OCI-LY1 (cell line): ENCODE data around the gene PROKR2.

Experiments used
- H2AFZ ChIP-seq: fragments of 200-600 bp; sonication (generic), shearing (Covaris generic); 2 replicates; pipeline ENCODE4 v1.6.0; 2014; ENCODE audit warnings: antibody characterized with exemption, mild to moderate bottlenecking, low read length
- H3F3A ChIP-seq: fragments of 200-600 bp; sonication (generic), shearing (Covaris generic); 2 replicates; pipeline ENCODE4 v1.6.0; 2014; ENCODE audit warnings: mild to moderate bottlenecking, antibody characterized with exemption, low read length, moderate library complexity; ENCODE audit not compliant: insufficient read depth
- H3K27ac ChIP-seq: fragments of 200-600 bp; sonication (generic); 2 replicates; pipeline ENCODE4 v1.5.1; 2014; ENCODE audit warnings: low read length, mixed run types, mild to moderate bottlenecking, low read depth; ENCODE audit not compliant: poor library complexity, severe bottlenecking
- H3K27me3 ChIP-seq: fragments of 200-600 bp; sonication (generic); 2 replicates; pipeline ENCODE4 v1.6.0; 2014; ENCODE audit warnings: antibody characterized with exemption, mild to moderate bottlenecking, low read length, moderate library complexity; ENCODE audit not compliant: insufficient read depth
- H3K36me3 ChIP-seq: fragments of 200-600 bp; sonication (generic); 2 replicates; pipeline ENCODE4 v1.6.1; 2014; ENCODE audit warnings: mild to moderate bottlenecking, antibody characterized with exemption, low read length, moderate library complexity, mixed read lengths; ENCODE audit not compliant: insufficient read depth
- H3K4me1 ChIP-seq: fragments of 200-600 bp; sonication (generic); 2 replicates; pipeline ENCODE4 v1.5.1; 2014; ENCODE audit warnings: mild to moderate bottlenecking, low read length, moderate library complexity; ENCODE audit not compliant: insufficient read depth, severe bottlenecking
- H3K4me2 ChIP-seq: fragments of 200-600 bp; sonication (generic), shearing (Covaris generic); 2 replicates; pipeline ENCODE4 v1.6.1; 2014; ENCODE audit warnings: low read length
- H3K4me3 ChIP-seq: fragments of 200-600 bp; sonication (generic); 2 replicates; pipeline ENCODE4 v1.5.1; 2014; ENCODE audit warnings: low read length, low read depth, mild to moderate bottlenecking, mixed read lengths; ENCODE audit not compliant: poor library complexity, severe bottlenecking
- H3K79me2 ChIP-seq: fragments of 200-600 bp; shearing (Covaris generic); 2 replicates; pipeline ENCODE4 v1.6.1; 2016; ENCODE audit warnings: mixed run types, low read length, mixed read lengths; ENCODE audit not compliant: insufficient read depth
- H3K9ac ChIP-seq: fragments of 200-600 bp; sonication (generic), shearing (Covaris generic); 2 replicates; pipeline ENCODE4 v1.6.1; 2014; ENCODE audit warnings: mild to moderate bottlenecking, low read length, mixed read lengths
- H3K9me2 ChIP-seq: fragments of 200-600 bp; sonication (generic), shearing (Covaris generic); 2 replicates; pipeline ENCODE4 v1.6.1; 2014; ENCODE audit warnings: low read depth, mild to moderate bottlenecking, low read length, mixed read lengths
- H3K9me3 ChIP-seq: fragments of 200-600 bp; shearing (Covaris generic); 2 replicates; pipeline ENCODE4 v1.6.1; 2014; ENCODE audit warnings: low read length, mixed read lengths
- H4K20me1 ChIP-seq: fragments of 200-600 bp; sonication (generic), shearing (Covaris generic); 2 replicates; pipeline ENCODE4 v1.6.0; 2016; ENCODE audit warnings: mild to moderate bottlenecking, low read length; ENCODE audit not compliant: insufficient read depth
- EZH2 ChIP-seq: fragments of 200-600 bp; sonication (generic), shearing (Covaris generic); IDR thresholded peaks from 2 replicates; pipeline ENCODE4 v1.8.0; 2017; ENCODE audit warnings: borderline replicate concordance, mixed run types, mild to moderate bottlenecking, antibody characterized with exemption, low read length, moderate library complexity, mixed read lengths
- TF ChIP-seq, protein P1 (sequence below): fragments of 200-600 bp; sonication (generic), shearing (Covaris generic); IDR thresholded peaks from 2 replicates; pipeline ENCODE4 v1.5.1; 2017; ENCODE audit warnings: mild to moderate bottlenecking, antibody characterized with exemption, low read length, moderate library complexity, mixed read lengths

Gene PROKR2

GRCh38 chr20:5349448-5349847 lies 32.7 kb upstream of the PROKR2 start:
- no peak overlapping the region for H3K4me2 ChIP-seq
- no peaks in the 10 kb centered on the region for H3K9me3 ChIP-seq
- H3K36me3 ChIP-seq: no peaks in the 10 kb centered on the region
- H2AFZ ChIP-seq: no peak overlapping the region
- no peaks in the 10 kb centered on the region for H3K79me2 ChIP-seq
- no peaks in the 10 kb centered on the region for H3K4me1 ChIP-seq
- no peaks in the 10 kb centered on the region for H3F3A ChIP-seq
- no peak overlapping the region for H3K9ac ChIP-seq
- H3K27me3 ChIP-seq: peaks cover 3% of the 10 kb centered on the region; the same call in 1 of the 2 replicates
- no peaks in the 10 kb centered on the region for H4K20me1 ChIP-seq
- no peaks in the 10 kb centered on the region for H3K9me2 ChIP-seq
- TF ChIP-seq EZH2: no peak
- TF ChIP-seq, protein P1, sequence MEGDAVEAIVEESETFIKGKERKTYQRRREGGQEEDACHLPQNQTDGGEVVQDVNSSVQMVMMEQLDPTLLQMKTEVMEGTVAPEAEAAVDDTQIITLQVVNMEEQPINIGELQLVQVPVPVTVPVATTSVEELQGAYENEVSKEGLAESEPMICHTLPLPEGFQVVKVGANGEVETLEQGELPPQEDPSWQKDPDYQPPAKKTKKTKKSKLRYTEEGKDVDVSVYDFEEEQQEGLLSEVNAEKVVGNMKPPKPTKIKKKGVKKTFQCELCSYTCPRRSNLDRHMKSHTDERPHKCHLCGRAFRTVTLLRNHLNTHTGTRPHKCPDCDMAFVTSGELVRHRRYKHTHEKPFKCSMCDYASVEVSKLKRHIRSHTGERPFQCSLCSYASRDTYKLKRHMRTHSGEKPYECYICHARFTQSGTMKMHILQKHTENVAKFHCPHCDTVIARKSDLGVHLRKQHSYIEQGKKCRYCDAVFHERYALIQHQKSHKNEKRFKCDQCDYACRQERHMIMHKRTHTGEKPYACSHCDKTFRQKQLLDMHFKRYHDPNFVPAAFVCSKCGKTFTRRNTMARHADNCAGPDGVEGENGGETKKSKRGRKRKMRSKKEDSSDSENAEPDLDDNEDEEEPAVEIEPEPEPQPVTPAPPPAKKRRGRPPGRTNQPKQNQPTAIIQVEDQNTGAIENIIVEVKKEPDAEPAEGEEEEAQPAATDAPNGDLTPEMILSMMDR: no peak
- no peak overlapping the region for H3K4me3 ChIP-seq
- H3K27ac ChIP-seq: no peak overlapping the region

DNA sequence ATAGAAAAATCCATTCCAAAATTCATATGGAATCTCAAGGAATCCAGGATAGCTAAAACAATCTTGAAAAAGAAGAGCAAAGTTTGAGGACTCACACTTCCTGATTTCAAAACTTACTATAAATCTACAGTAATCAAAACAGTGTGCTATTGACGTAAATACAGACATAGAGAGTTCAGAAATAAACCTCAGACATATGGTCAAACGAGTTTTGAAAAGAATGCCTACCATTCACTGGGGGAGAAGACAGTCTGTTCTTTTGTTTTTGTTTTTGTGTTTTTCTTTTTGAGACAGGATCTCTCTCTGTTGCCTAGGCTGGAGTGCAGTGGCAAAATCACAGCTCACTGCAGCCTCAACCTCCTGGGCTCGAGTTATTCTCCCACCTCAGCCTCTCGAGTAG lies 25.3 kb upstream of the PROKR2 start:
- Histone ChIP-seq H3K9ac (no peak overlapping the region), H3K79me2 (no peaks in the 10 kb centered on the region), H2AFZ (no peak overlapping the region), H3K27ac (no peak overlapping the region), H3K9me3 (no peaks in the 10 kb centered on the region), H3K4me1 (no peaks in the 10 kb centered on the region), H3K36me3 (no peaks in the 10 kb centered on the region), H4K20me1 (no peaks in the 10 kb centered on the region), H3K4me3 (no peak overlapping the region), H3K27me3 (no peaks in the 10 kb centered on the region), H3K4me2 (no peak overlapping the region), H3F3A (no peaks in the 10 kb centered on the region), H3K9me2 (no peaks in the 10 kb centered on the region)
- TF ChIP-seq, protein P1: no peak
- no peak for TF ChIP-seq EZH2

- Histone ChIP-seq H3K36me3 (no peaks in the 10 kb centered on the region), H3K9me3 (no peaks in the 10 kb centered on the region), H3K4me3 (no peak overlapping the region), H3K27ac (no peak overlapping the region), H3K79me2 (no peaks in the 10 kb centered on the region), H2AFZ (no peak overlapping the region), H3K4me1 (no peaks in the 10 kb centered on the region), H4K20me1 (no peaks in the 10 kb centered on the region), H3K27me3 (no peaks in the 10 kb centered on the region; the same call in 1 of the 2 replicates), H3F3A (no peaks in the 10 kb centered on the region), H3K4me2 (no peak overlapping the region), H3K9me2 (no peaks in the 10 kb centered on the region), H3K9ac (no peak overlapping the region)
- no peak for TF ChIP-seq EZH2
Measured at GRCh38 chr20:5331340-5331739, 14.6 kb upstream of the PROKR2 start.

DNA sequence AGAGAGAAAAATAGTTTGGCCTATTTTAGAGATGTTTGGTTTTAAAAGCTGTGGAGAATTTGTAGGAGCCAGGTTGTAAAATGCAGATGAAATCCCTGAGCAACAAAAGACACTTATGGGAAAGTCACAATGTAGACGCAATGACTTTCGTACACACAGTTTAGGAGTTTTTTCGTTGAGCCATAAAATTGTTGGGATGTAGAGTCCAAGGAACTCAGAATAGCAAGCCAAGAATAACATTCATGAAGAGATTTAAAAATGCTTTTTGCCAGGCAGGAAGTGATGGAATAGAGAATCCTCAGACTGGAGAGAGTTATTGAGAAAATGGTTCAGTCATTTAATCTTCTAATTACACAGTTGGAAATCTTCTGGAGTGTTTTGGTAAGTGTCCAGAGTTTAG lies 11.5 kb upstream of the PROKR2 start:
- H3K4me2 ChIP-seq: no peak overlapping the region
- H3K79me2 ChIP-seq: no peaks in the 10 kb centered on the region
- H3K9ac ChIP-seq: no peak overlapping the region
- no peaks in the 10 kb centered on the region for H3K36me3 ChIP-seq
- no peak overlapping the region for H3K4me3 ChIP-seq
- no peaks in the 10 kb centered on the region for H3F3A ChIP-seq
- H3K27me3 ChIP-seq: no peaks in the 10 kb centered on the region; the same call in 1 of the 2 replicates
- H3K9me2 ChIP-seq: no peaks in the 10 kb centered on the region
- H2AFZ ChIP-seq: no peak overlapping the region
- no peak for TF ChIP-seq EZH2
- TF ChIP-seq, protein P1: no peak
- H3K27ac ChIP-seq: no peak overlapping the region
- H3K4me1 ChIP-seq: no peaks in the 10 kb centered on the region
- H4K20me1 ChIP-seq: no peaks in the 10 kb centered on the region
- no peaks in the 10 kb centered on the region for H3K9me3 ChIP-seq
